Ammon's horn (tissue), 1 donor: ENCODE results near the gene RNF44.
"Not testable (repeated sequence)": the region's sequence is repeated elsewhere in the genome, so short reads cannot be mapped to it uniquely, and the experiment has no call there.

Experiments used
- DNase-seq: peaks from one replicate; pipeline ENCODE4 v3.0.0-alpha.2; 2016; ENCODE audit warnings: low spot score

Gene RNF44

GRCh38 chr5:176552332-176552869, 15.2 kb upstream of the RNF44 start:
- DNase-seq: no peak

DNA sequence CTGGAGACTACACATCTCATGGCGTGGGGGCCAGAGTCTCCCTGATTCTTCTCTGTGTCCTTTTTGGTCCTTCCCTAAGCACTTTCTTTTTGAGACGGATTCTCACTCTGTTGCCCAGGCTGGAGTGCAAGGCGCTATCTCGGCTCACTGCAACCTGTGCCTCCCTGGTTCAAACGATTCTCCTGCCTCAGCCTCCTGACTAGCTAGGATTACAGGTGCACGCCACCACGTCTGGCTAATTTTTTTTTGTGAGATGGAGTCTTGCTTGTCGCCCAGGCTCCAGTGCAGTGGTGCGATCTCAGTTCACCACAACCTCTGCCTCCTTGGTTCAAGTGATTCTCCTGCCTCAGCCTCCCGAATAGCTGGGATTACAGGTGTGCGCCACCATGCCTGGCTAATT, 13.7 kb upstream of the RNF44 start:
- not testable (repeated sequence) for DNase-seq

DNA sequence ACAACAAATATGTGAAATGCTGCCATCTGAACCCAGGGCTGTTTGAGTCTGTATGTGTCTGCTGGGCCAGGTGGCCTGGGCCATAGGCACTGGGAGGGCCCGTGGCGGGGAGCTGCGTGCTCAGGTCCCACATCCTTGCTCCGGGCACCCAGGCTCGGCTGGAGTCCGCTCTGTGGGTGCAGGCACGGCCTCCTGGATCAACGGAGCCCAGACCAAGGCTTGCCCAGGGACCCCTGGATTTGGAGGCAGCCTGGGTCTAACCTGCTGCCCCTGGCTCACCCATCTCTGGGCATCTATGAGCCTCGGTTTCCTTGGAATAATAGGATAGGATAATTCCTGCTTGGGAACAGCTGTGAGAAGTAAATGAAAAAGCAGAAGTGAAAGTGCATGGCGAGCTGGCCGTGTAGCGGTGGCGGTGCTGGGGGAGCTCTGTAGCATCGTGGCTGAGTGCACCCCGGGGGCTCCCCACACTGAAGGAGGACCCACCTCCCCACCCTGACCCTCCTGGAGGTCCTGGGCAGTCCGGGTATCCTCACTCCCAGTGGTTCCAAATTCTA, 13.2 kb upstream of the RNF44 start:
- no peak for DNase-seq

DNA sequence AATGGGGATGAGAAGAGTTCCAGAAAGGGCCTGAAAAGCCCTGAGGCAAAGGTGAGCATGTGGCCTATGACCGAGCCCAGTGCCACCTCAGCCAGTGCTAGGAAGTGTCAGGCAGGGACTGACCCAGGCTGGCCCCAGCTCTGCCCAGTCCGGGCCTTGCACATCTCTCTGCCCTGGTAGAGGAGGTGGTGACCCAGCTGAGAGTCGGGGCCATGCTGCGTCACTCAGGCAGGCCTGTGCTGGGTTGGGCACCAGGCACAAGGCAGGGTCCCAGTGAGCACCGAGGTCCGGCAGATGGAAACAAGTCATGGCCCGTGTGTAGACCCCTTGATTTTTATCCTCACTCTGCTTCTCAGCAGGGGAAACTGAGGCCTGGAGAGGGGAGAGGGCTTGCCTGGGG, 12.7 kb upstream of the RNF44 start:
- no peak for DNase-seq

DNA sequence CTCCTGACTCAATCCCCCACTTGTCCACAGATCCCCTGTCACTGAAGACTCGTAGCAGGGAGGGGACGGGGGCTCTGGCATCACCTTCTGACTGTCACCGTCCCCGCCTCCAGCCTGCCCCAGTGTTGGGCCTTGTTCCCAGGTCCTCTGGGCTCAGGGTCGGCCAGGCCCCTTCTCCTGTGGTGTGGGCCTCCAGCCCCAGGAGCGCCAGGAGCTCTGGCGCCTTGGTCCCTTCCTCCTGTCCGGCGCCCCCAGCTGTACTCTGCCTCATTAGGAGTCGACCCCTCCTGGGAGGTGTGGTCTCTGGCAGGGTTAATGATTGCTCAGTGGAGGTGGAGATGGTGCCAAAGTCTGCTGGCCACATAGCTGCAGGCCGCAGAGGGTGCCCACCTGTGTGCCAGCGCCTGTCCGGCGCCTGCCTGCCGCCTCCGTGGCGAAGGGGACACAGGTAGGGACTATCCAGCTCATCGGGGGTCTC, 11.8 kb upstream of the RNF44 start, which contains the start of gene CDHR2:
Gene CDHR2 (plus strand): TSS at position 376 of the 478 bp plus-strand sequence. CDS start 16,011 bp downstream, outside the sequence.
- DNase-seq: no peak

GRCh38 chr5:176547802-176548201, 10.6 kb upstream of the RNF44 start:
- no peak for DNase-seq

GRCh38 chr5:176545737-176546509, 8.7 kb upstream of the RNF44 start:
- no peak for DNase-seq

GRCh38 chr5:176545388-176545736, 8.2 kb upstream of the RNF44 start:
- no peak for DNase-seq

DNA sequence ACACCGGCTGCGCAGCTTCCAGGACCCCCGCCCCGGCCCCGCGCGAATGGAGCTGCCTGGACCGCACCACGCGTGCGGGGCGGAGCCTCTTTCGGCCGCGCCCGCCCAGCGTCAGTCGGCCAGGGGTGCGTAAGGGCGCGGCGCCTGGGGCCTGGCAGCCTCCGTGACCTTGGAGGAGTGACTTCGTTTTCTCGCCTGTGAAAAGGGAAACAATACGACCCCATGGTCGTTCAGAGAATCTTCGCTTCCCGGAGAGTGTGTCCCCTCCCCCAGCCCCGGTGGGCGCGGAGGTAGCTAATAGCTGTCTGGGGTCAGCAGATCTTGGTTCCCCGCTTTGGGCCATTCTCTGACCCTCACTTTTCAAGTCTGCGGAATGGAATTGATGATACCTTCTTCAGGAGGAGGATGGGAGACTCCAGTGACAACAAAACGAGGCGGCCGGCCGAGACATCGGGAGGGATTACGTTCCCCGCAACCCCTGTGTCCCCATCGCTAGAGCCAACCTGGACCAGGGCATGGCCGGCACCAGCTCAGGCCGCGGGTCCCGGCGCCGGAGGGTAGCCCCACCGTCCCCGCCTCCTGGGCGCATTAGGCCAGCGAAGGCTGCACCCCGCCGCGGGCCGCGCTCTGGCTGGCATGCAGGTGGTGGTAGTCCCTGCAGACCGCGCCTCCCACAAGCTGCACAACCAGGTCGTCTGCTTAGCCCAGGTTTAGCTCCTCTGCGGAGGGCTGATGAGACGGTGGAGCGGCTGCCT, 6.4 kb upstream of the RNF44 start:
- DNase-seq: peak; percentile 77

DNA sequence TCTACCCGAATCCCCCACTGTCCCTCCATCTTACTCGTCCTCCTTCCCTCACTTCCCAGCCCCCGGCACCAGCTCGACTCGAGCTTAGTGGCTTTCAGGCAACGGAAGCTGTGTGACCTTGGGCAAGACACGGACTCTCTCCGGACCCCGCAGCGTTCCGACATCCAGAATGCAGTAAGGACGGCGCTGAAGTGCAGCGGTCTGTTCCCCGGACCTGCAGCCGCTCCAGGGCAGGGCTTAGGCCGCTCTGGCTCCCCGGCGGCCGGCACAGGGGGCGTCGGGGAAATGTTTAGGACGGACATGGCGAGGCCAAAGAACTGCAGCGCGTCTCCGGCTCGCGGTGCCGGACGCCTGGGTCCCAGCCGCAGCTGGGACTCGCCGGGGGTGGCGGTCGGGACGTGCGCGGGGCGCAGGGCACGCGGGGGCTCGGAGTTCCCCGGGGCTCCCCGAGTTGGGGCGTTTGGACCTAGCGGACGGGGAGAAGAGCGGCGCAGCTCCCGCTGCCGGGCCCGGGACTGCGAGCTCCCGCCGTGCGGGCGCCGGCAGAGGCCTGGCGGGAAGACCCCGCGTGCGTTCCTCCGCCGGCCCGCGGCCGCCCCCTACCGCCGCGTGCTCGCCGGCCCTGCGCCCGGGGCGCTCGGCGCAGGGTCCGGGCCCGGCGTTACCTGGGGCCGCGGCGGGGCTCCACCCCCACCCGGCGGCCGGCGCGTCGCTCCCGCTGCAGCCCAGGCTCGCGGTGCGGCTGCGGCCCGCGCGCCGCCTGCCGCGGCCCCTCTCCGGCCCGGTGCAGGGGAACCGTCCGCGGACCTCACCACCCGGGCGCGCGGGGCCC, 5.6 kb upstream of the RNF44 start:
- DNase-seq: no peak

- DNase-seq: no peak
Observed at GRCh38 chr5:176542135-176542595, 5.0 kb upstream of the RNF44 start.

- DNase-seq: no peak
Observed at GRCh38 chr5:176541338-176542134, 4.3 kb upstream of the RNF44 start.

- no peak for DNase-seq
Observed at GRCh38 chr5:176540956-176541337, 3.7 kb upstream of the RNF44 start.

GRCh38 chr5:176540476-176540899, 3.3 kb upstream of the RNF44 start:
- DNase-seq: no peak

DNA sequence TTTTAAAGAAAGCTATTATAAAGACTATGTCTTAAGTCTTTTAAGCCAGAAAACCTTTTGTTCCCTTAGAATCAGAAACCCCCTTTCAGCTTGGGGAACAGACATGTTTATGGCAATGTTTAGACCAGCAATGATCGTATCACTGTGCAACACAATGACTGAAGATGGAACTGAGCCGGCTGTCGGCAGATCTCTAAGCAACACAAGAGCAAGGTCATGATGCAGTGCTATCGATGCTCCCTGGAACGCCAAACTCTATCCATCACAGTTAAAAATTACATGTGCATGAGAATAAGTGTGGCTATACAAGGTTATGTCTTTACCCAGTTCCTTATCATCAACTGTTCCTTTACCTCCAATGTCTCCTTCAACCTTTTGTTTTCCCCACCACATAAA, 1.8 kb upstream of the RNF44 start:
- no peak for DNase-seq

DNA sequence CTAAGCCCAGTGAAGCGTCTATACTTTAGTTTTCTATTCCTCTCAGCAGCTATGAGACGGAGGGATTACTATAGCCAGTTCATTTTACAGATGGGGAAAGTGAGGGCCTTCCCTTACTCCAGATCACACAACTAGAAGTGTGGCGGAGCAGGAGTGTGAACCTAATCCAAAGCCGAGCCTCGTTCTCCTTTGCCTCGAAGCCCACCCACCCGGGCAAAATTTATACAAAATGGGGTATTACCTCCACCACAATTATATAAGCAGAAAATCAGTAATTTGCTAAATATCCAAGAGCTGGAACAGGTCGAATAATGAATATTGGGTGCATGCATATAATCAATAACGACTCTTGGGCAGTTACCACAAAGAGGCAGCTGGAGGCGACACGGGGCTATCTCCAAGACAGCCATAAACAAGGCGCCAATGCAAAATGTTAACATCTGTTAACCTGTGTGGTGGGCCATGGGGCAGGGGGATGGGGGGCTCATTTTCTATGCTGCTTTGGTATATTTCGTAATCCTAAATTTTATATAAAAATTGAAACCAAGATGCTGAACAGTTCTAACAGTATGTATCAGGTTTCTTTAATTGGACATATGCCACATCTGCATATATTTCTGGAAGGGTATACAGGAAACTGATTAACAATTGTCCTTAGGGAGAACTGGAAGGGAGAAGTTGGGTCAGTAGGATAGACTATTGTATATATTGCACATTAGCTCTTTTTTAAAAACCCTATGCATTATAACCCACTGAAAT, 1.2 kb upstream of the RNF44 start:
- DNase-seq: no peak

GRCh38 chr5:176537554-176538229, 490 bp upstream of the RNF44 start:
- peak; percentile 100 for DNase-seq

DNA sequence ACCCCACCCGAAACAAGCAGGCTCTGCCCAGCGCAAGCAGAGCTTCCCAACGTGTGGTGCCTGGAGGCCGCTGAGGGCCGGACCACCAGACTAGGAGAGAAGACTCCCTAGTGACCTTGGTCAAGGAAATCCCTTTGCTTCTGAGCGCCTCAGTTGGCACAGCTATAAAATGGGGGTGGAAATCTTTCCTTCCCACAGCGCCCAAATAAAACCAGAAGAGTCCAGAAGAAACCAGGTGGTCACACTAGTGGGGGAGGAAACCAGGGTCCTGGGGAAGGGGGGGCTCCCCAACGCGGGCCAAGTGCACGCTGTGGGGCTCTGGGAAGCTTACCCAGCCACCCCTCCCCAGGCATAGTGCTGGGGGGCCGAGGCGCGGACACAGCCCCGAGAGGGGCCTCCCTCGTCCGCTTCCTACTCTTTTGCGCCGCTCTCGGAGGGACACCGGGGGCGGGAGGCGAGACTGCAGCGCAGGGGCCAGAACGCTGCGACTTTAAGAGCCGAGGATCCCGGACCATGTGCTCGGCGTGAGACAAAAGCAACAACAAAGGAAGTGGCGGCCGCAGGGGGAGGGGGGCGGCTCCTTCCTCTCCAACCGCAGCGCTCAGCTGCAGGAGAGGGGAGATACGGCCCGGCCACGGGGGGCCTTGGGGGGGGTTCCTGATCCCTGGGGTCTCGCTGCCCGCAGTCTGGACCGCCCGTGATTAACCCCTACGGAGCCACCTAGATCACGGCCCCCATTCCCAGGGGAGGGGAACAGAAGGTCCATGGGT, 885 bp downstream of the RNF44 start:
- DNase-seq: peak; percentile 88

DNA sequence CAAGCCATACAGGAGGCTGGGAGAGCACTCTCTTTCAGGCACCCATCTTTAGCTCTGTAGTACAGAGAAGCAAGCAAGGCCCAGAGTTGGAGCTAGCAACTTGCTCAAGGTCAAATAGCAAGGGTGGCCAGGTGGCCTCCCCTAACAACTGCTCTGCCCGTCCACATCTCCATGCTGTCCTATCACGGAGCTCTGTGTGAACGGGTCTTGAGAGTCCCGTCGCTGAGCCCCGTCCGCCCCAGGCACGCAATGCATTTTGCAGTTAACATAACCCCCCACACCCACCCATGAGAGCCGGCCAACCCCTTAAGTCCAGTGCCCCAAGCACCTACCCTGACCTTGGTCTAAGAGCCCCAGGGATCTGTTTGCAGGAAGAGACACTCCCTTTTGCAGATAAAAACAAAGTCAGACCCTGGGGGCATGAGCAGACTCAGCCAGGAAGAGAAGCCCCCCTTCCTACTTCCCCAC, 1.5 kb downstream of the RNF44 start:
- no peak for DNase-seq
